Measurements from ENCODE around the gene ZBTB44.

ZBTB44 gene

DNA sequence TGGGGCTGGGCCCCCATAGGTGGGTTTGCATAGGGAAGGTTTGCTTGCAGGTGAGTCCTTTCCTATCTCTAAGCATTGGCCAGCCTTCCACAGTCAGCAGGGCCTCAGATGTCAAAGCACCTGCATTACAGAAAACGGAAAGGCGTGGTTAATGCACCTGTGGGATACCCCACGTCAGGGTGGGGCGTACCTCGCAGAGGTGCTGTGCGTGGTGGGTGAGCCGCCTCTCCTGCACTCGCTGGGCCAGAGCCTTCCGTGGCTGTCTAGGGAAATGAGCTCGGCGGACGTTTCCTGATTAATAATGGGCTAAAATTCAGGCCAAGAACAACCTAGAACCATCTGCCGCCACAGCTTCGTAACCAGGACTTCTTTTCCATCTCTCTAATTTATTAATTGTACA lies 122.8 kb downstream of the ZBTB44 start:
- DNase-seq: no peak
- H3K27ac ChIP-seq: no peak overlapping the region
- no peaks in the 10 kb centered on the region for H3K36me3 ChIP-seq
- H3K27me3 ChIP-seq (ENCODE audit: insufficient read depth, low read depth, severe bottlenecking): no peaks in the 10 kb centered on the region
- TF ChIP-seq, protein P1, sequence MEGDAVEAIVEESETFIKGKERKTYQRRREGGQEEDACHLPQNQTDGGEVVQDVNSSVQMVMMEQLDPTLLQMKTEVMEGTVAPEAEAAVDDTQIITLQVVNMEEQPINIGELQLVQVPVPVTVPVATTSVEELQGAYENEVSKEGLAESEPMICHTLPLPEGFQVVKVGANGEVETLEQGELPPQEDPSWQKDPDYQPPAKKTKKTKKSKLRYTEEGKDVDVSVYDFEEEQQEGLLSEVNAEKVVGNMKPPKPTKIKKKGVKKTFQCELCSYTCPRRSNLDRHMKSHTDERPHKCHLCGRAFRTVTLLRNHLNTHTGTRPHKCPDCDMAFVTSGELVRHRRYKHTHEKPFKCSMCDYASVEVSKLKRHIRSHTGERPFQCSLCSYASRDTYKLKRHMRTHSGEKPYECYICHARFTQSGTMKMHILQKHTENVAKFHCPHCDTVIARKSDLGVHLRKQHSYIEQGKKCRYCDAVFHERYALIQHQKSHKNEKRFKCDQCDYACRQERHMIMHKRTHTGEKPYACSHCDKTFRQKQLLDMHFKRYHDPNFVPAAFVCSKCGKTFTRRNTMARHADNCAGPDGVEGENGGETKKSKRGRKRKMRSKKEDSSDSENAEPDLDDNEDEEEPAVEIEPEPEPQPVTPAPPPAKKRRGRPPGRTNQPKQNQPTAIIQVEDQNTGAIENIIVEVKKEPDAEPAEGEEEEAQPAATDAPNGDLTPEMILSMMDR (IDR thresholded peaks at IDR 0.05; ENCODE audit: low read depth, low read length): no peak
- no peaks in the 10 kb centered on the region for H3K9me3 ChIP-seq (ENCODE audit: severe bottlenecking)
- no peak overlapping the region for H3K4me3 ChIP-seq (ENCODE audit: low read depth, low read length)

DNA sequence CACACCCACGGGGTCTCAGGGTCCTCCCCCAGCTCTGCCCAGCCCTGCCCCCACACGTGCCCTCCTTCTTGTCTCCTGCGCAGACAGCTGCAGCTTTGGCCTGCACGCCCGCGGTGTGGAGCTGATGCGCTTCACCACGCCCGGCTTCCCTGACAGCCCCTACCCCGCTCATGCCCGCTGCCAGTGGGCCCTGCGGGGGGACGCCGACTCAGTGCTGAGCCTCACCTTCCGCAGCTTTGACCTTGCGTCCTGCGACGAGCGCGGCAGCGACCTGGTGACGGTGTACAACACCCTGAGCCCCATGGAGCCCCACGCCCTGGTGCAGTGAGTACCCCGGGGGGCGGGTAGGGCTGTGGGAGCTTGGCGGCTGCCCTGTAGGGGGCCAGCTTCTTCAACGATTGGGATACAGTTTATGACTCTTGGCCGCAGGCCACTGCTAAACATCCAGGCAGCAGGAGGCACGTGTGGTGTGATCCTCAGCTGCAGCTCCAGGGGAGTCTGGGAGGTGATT lies 124.3 kb downstream of the ZBTB44 start:
- Histone ChIP-seq H3K27ac (no peak overlapping the region), H3K27me3 (ENCODE audit: insufficient read depth, low read depth, severe bottlenecking) (no peaks in the 10 kb centered on the region), H3K4me3 (ENCODE audit: low read depth, low read length) (no peak overlapping the region), H3K9me3 (ENCODE audit: severe bottlenecking) (no peaks in the 10 kb centered on the region), H3K36me3 (no peaks in the 10 kb centered on the region)
- DNase-seq: no peak
- TF ChIP-seq, protein P1 (IDR thresholded peaks at IDR 0.05; ENCODE audit: low read depth, low read length): no peak

DNA sequence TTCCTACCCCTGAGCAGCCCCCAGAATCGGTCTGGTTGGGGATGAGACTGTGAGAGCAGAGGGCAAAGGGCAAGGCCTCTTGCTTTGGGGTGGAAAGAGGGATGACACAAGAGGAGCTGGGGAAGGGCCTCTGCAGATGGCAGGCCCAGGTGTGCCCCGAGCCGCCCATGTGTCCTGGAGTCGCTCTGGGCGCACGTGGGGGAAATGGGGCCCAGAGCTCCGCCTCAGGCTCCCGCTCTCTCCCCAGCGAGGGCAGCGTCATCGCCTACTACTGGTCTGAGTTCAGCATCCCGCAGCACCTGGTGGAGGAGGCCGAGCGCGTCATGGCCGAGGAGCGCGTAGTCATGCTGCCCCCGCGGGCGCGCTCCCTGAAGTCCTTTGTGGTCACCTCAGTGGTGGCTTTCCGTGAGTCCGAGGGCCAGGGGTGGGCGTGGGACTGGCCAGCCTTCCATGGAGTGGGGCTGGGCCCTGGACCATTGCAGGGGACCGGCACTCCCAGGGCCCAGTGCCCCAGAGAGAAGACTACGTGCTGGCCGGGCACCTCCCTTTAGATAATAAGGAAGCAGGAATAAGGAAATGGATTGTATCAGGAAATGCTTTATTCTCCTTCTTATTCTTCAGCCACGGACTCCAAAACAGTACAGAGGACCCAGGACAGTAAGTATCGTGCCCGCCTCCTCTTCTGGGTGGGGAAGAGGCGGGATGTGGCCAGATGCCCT lies 125.1 kb downstream of the ZBTB44 start:
- DNase-seq: no peak
- no peaks in the 10 kb centered on the region for H3K36me3 ChIP-seq
- no peak overlapping the region for H3K27ac ChIP-seq
- no peaks in the 10 kb centered on the region for H3K9me3 ChIP-seq (ENCODE audit: severe bottlenecking)
- no peak overlapping the region for H3K4me3 ChIP-seq (ENCODE audit: low read depth, low read length)
- TF ChIP-seq, protein P1 (IDR thresholded peaks at IDR 0.05; ENCODE audit: low read depth, low read length): no peak
- H3K27me3 ChIP-seq (ENCODE audit: insufficient read depth, low read depth, severe bottlenecking): no peaks in the 10 kb centered on the region

DNA sequence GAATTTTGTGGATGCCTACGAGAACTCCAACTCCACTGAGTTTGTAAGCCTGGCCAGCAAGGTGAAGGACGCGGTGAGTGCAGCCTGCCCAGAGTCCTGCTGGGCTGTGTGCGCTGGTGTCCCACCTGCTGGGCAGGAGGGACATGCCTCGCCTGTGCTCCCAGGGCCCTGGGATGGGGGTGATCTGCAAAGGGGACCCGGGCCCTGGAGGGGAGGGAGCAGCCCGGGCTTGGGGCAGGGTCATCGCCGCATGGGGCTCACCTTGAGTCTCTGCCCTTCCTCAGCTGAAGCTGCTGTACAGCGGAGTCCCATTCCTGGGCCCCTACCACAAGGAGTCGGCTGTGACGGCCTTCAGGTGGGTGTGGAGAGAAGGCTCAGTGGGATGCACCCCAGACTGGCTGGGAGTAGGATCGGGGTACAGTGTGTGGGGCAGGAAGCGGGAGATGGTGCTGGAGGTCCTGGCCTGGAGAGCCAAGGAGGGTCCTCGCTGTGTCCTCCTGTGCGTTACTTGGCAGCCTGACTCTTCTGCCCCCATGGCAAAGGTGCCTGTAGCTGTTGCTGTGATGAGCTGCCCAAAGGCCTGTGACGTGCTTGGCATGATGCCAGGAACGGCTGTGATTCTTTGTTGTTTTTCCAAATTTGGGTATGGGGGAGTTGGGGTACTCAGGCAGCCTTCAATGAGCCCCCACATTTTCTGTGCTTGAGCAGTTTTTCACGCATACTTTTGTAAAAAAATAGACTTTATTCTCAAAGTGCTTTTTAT lies 126.0 kb downstream of the ZBTB44 start:
- no peak overlapping the region for H3K27ac ChIP-seq

DNA sequence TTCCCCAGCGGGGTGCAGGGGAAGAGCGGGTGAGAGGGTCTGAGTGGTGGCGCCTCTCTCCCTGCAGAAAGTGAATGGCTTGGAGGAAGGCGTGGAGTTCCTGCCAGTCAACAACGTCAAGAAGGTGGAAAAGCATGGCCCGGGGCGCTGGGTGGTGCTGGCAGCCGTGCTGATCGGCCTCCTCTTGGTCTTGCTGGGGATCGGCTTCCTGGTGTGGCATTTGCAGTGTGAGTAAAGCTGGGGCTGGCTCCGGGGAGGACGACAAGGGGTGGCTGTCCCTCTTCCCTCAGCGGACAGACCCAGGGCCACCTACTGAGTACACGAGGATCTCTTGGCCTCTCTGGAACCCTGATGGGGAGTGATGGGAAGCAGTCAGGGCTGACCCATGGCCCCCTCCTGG lies 126.7 kb downstream of the ZBTB44 start:
- no peak overlapping the region for H3K4me3 ChIP-seq (ENCODE audit: low read depth, low read length)
- TF ChIP-seq, protein P1 (IDR thresholded peaks at IDR 0.05; ENCODE audit: low read depth, low read length): no peak
- DNase-seq: no peak
- no peaks in the 10 kb centered on the region for H3K9me3 ChIP-seq (ENCODE audit: severe bottlenecking)
- H3K36me3 ChIP-seq: no peaks in the 10 kb centered on the region
- no peaks in the 10 kb centered on the region for H3K27me3 ChIP-seq (ENCODE audit: insufficient read depth, low read depth, severe bottlenecking)
- H3K27ac ChIP-seq: no peak overlapping the region

More for the DNA sequence above, 126.0 kb downstream of the ZBTB44 start:
- Histone ChIP-seq H3K36me3 (no peaks in the 10 kb centered on the region), H3K4me3 (ENCODE audit: low read depth, low read length) (no peak overlapping the region), H3K27me3 (ENCODE audit: insufficient read depth, low read depth, severe bottlenecking) (no peaks in the 10 kb centered on the region), H3K9me3 (ENCODE audit: severe bottlenecking) (no peaks in the 10 kb centered on the region)
- TF ChIP-seq, protein P1 (IDR thresholded peaks at IDR 0.05; ENCODE audit: low read depth, low read length): no peak
- DNase-seq: no peak
